Gastroesophageal sphincter (tissue), 3 donors: ENCODE results near the gene HDDC3.

Source experiments
- POLR2A ChIP-seq, 2 donors: fragments of 450-650 bp; IDR thresholded peaks; one replicate each; pipeline ENCODE4 v1.6.1; 2017; ENCODE audit warnings: antibody characterized with exemption in 2 of 2, mild to moderate bottlenecking in 2 of 2, moderate library complexity in 1 of 2
- TF ChIP-seq, protein P1 (sequence below), 4 experiments: fragments of 200-600 bp in 2 of 4; fragments of 450-650 bp in 2 of 4; sonication (generic) in 1 of 4; IDR thresholded peaks; one replicate each; pipeline ENCODE4 v1.5.1; 2017 to 2019; ENCODE audit warnings: antibody characterized with exemption in 4 of 4, mild to moderate bottlenecking in 2 of 4, moderate library complexity in 2 of 4

DNA sequence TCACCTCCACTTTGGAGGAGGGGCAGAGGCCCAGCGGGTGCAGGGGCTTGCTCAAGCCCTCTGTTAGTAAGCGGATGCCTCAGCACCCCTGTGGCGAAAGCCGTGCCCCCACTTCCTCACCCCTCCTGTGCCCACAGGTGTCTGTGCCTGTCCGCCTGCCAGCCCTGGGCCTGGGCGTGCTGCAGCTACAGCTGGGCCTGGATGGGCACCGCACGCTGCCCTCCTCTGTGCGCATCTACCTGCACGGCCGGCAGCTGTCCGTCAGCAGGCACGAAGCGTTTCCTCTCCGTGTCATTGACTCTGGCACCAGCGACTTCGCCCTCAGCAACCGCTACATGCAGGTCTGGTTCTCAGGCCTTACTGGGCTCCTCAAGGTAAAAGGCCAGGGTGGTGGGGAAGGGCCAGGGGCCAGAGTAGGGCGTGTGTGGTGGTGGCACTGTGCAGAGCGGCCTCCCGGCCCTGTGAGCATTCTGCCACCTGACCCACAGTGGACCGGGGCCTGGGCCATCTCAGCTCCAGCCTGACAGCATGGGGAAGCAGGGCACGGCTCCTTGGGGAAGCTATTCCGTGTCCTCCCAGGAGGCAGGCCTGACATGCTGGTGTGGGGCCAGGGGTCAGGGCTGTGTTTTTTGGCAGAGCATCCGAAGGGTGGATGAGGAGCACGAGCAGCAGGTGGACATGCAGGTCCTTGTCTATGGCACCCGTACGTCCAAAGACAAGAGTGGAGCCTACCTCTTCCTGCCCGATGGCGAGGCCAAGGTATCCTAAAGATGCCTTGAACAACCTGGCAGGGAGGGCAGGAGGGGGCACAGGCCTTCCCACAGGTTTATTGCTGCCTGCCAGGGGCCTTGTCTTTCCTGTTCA lies 20.2 kb downstream of the HDDC3 start:
- TF ChIP-seq POLR2A (IDR thresholded peaks at IDR 0.05): no peak
- TF ChIP-seq, protein P1, sequence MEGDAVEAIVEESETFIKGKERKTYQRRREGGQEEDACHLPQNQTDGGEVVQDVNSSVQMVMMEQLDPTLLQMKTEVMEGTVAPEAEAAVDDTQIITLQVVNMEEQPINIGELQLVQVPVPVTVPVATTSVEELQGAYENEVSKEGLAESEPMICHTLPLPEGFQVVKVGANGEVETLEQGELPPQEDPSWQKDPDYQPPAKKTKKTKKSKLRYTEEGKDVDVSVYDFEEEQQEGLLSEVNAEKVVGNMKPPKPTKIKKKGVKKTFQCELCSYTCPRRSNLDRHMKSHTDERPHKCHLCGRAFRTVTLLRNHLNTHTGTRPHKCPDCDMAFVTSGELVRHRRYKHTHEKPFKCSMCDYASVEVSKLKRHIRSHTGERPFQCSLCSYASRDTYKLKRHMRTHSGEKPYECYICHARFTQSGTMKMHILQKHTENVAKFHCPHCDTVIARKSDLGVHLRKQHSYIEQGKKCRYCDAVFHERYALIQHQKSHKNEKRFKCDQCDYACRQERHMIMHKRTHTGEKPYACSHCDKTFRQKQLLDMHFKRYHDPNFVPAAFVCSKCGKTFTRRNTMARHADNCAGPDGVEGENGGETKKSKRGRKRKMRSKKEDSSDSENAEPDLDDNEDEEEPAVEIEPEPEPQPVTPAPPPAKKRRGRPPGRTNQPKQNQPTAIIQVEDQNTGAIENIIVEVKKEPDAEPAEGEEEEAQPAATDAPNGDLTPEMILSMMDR (IDR thresholded peaks at IDR 0.05): no peak
